Activated T-cell treated with anti-CD3 and anti-CD28 coated beads, Interleukin-2, amount 50 U/mL, for 24 hours (primary cell): ENCODE measurements around the gene CACNG3.

ENCODE experiments used
- DNase-seq: peaks from one replicate; pipeline ENCODE4 v3.0.0-alpha.2; 2020
- H3K27ac Mint-ChIP-seq: 2 replicates; pipeline ENCODE4 v1.8.0; 2020; ENCODE audit warnings: mild to moderate bottlenecking, mixed read lengths
- H3K27me3 Mint-ChIP-seq: 2 replicates; pipeline ENCODE4 v1.8.0; 2020; ENCODE audit warnings: mixed read lengths
- H3K36me3 Mint-ChIP-seq: 2 replicates; pipeline ENCODE4 v1.8.0; 2020; ENCODE audit warnings: low read depth, mixed read lengths
- H3K4me1 Mint-ChIP-seq: 2 replicates; pipeline ENCODE4 v1.8.0; 2020; ENCODE audit warnings: low read depth, mixed read lengths
- H3K4me3 Mint-ChIP-seq: 2 replicates; pipeline ENCODE4 v1.8.0; 2020; ENCODE audit warnings: mild to moderate bottlenecking, moderate library complexity, mixed read lengths
- H3K9me3 Mint-ChIP-seq: 2 replicates; pipeline ENCODE4 v1.8.0; 2020; ENCODE audit warnings: mixed read lengths

CACNG3 gene

DNA sequence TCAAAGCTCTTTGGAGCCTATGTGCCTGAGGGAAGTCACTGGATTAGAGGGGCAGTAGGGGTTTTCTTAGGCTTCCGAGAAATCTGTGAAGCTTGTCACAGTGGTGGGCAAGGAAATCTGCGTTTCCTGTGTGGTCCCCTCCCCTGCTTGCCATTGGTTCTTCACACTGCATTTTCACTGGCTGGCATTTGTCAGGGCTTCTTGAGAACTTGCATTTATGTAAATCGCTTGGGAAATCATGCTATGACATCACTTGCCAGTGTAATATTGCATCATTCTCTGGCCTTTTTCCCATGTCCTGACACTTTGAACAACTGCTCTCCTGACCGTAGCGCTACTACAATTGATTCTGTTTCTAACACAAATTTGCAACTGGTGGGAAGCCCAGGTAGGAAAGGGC is 1.8 kb downstream of the CACNG3 start:
- Mint-ChIP-seq H3K4me1 (peaks cover 9% of the 10 kb centered on the region), H3K27me3 (peaks cover 88% of the 10 kb centered on the region), H3K4me3 (no peak overlapping the region), H3K9me3 (no peaks in the 10 kb centered on the region), H3K36me3 (no peaks in the 10 kb centered on the region), H3K27ac (no peak overlapping the region)
- DNase-seq: no peak

- no peak overlapping the region for H3K27ac Mint-ChIP-seq
- no peaks in the 10 kb centered on the region for H3K36me3 Mint-ChIP-seq
- no peaks in the 10 kb centered on the region for H3K9me3 Mint-ChIP-seq
- H3K4me3 Mint-ChIP-seq: no peak overlapping the region
- H3K4me1 Mint-ChIP-seq: peaks cover 3% of the 10 kb centered on the region
- peaks cover 83% of the 10 kb centered on the region for H3K27me3 Mint-ChIP-seq
- no peak for DNase-seq
Measured at GRCh38 chr16:24258791-24259190, 2.7 kb downstream of the CACNG3 start.

GRCh38 chr16:24262816-24263215 is 6.7 kb downstream of the CACNG3 start:
- Mint-ChIP-seq H3K27me3 (peaks cover 56% of the 10 kb centered on the region), H3K27ac (no peak overlapping the region), H3K9me3 (no peaks in the 10 kb centered on the region), H3K36me3 (no peaks in the 10 kb centered on the region), H3K4me1 (no peaks in the 10 kb centered on the region), H3K4me3 (no peak overlapping the region)
- DNase-seq: no peak

GRCh38 chr16:24270721-24271442 is 14.7 kb downstream of the CACNG3 start:
- Mint-ChIP-seq H3K4me3 (no peak overlapping the region), H3K4me1 (no peaks in the 10 kb centered on the region), H3K36me3 (no peaks in the 10 kb centered on the region), H3K27me3 (peaks cover 61% of the 10 kb centered on the region), H3K9me3 (no peaks in the 10 kb centered on the region), H3K27ac (no peak overlapping the region)
- no peak for DNase-seq

- no peak for DNase-seq
- no peak overlapping the region for H3K27ac Mint-ChIP-seq
- H3K36me3 Mint-ChIP-seq: no peaks in the 10 kb centered on the region
- H3K27me3 Mint-ChIP-seq: peaks cover 65% of the 10 kb centered on the region
- H3K4me1 Mint-ChIP-seq: no peaks in the 10 kb centered on the region
- H3K9me3 Mint-ChIP-seq: no peaks in the 10 kb centered on the region
- no peak overlapping the region for H3K4me3 Mint-ChIP-seq
Measured at GRCh38 chr16:24272379-24272778, 16.2 kb downstream of the CACNG3 start.

GRCh38 chr16:24273508-24274182 is 17.5 kb downstream of the CACNG3 start:
- peaks cover 64% of the 10 kb centered on the region for H3K27me3 Mint-ChIP-seq
- DNase-seq: no peak

GRCh38 chr16:24275413-24275812 is 19.3 kb downstream of the CACNG3 start:
- no peak for DNase-seq
- Mint-ChIP-seq H3K9me3 (no peaks in the 10 kb centered on the region), H3K36me3 (no peaks in the 10 kb centered on the region), H3K27ac (no peak overlapping the region), H3K27me3 (peaks cover 66% of the 10 kb centered on the region), H3K4me1 (no peaks in the 10 kb centered on the region), H3K4me3 (no peak overlapping the region)

More at GRCh38 chr16:24273508-24274182, 17.5 kb downstream of the CACNG3 start:
- no peak overlapping the region for H3K4me3 Mint-ChIP-seq
- no peaks in the 10 kb centered on the region for H3K4me1 Mint-ChIP-seq
- H3K36me3 Mint-ChIP-seq: no peaks in the 10 kb centered on the region
- no peaks in the 10 kb centered on the region for H3K9me3 Mint-ChIP-seq
- H3K27ac Mint-ChIP-seq: no peak overlapping the region

GRCh38 chr16:24279982-24280515 is 23.9 kb downstream of the CACNG3 start:
- DNase-seq: no peak
- no peaks in the 10 kb centered on the region for H3K36me3 Mint-ChIP-seq
- H3K27ac Mint-ChIP-seq: no peak overlapping the region
- H3K27me3 Mint-ChIP-seq: peaks cover 40% of the 10 kb centered on the region
- no peak overlapping the region for H3K4me3 Mint-ChIP-seq
- H3K4me1 Mint-ChIP-seq: no peaks in the 10 kb centered on the region
- no peaks in the 10 kb centered on the region for H3K9me3 Mint-ChIP-seq

- Mint-ChIP-seq H3K4me3 (no peak overlapping the region), H3K9me3 (no peaks in the 10 kb centered on the region), H3K27ac (no peak overlapping the region), H3K27me3 (peaks cover 35% of the 10 kb centered on the region), H3K4me1 (no peaks in the 10 kb centered on the region), H3K36me3 (no peaks in the 10 kb centered on the region)
- no peak for DNase-seq
Measured at GRCh38 chr16:24281466-24281865, 25.3 kb downstream of the CACNG3 start.

GRCh38 chr16:24282141-24282540 is 26.0 kb downstream of the CACNG3 start:
- Mint-ChIP-seq H3K27me3 (peaks cover 32% of the 10 kb centered on the region), H3K9me3 (no peaks in the 10 kb centered on the region), H3K36me3 (no peaks in the 10 kb centered on the region), H3K4me3 (no peak overlapping the region), H3K4me1 (no peaks in the 10 kb centered on the region), H3K27ac (no peak overlapping the region)
- no peak for DNase-seq

GRCh38 chr16:24286741-24287405 is 30.7 kb downstream of the CACNG3 start:
- Mint-ChIP-seq H3K27me3 (peaks cover 22% of the 10 kb centered on the region), H3K4me1 (no peaks in the 10 kb centered on the region), H3K4me3 (no peak overlapping the region), H3K27ac (no peak overlapping the region), H3K9me3 (no peaks in the 10 kb centered on the region), H3K36me3 (no peaks in the 10 kb centered on the region)
- no peak for DNase-seq

DNA sequence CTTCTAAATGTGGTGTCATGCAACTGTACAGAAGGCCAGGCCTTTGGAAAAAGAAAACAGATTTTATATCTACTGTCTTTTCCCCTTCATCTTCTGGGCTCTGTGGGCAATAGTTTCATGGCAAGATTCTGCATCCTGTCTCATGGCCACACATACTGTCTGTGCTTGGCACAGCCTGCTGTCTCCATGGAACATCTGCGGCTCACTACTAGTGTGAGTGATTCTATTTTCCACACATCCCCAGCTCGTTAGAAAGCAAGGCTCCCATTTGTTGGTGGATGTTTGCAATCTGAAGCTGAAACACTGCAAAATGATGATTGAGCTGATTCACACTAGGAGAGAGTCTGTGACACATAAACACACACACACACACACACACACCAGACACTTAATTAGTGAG is 32.4 kb downstream of the CACNG3 start:
- Mint-ChIP-seq H3K27me3 (peaks cover 37% of the 10 kb centered on the region), H3K36me3 (no peaks in the 10 kb centered on the region), H3K27ac (no peak overlapping the region), H3K4me1 (no peaks in the 10 kb centered on the region), H3K4me3 (no peak overlapping the region), H3K9me3 (no peaks in the 10 kb centered on the region)
- no peak for DNase-seq

DNA sequence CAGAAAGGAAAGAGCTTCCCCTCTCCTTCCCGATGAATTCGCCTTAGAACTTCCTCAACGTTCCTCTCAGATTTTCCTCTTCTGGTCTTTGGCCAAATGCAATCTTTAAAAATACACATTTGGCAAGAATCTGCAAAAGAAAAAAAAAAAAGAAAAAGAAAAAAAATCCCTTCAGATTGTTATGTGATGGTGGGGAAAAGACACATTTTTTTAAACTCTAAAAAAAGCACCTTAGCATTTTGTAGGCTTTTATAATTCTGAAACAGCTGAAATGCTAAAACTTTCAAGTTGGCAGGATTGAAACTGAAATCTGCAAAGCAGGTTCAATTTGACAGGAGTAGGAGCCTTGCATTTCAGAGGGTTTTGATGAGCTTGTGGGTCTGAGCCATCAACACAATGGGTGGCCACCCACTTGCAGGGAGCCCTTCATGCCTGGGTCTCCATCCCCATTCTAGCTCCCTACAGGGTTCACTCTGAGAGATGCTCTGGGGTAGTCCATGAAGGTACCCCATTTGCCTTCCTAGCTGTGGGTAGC is 33.1 kb downstream of the CACNG3 start:
- Mint-ChIP-seq H3K27me3 (peaks cover 44% of the 10 kb centered on the region), H3K27ac (no peak overlapping the region)

GRCh38 chr16:24291932-24292331 is 35.8 kb downstream of the CACNG3 start:
- H3K9me3 Mint-ChIP-seq: no peaks in the 10 kb centered on the region
- H3K4me3 Mint-ChIP-seq: no peak overlapping the region
- peaks cover 46% of the 10 kb centered on the region for H3K27me3 Mint-ChIP-seq
- no peaks in the 10 kb centered on the region for H3K36me3 Mint-ChIP-seq
- H3K4me1 Mint-ChIP-seq: no peaks in the 10 kb centered on the region
- DNase-seq: no peak
- no peak overlapping the region for H3K27ac Mint-ChIP-seq

More for the DNA sequence above, 33.1 kb downstream of the CACNG3 start:
- no peaks in the 10 kb centered on the region for H3K36me3 Mint-ChIP-seq
- no peak for DNase-seq
- no peaks in the 10 kb centered on the region for H3K9me3 Mint-ChIP-seq
- H3K4me3 Mint-ChIP-seq: no peak overlapping the region
- H3K4me1 Mint-ChIP-seq: no peaks in the 10 kb centered on the region
